Hematopoietic multipotent progenitor cell treated with erythropoietin and hydrocortisone succinate and interleukin-3 and kit ligand, for 6 days (in vitro differentiated cells): ENCODE data around the gene KCNJ15.
"Not testable (repeated sequence)": the region's sequence is repeated elsewhere in the genome, so short reads cannot be mapped to it uniquely, and the experiment has no call there.

Source experiments
- DNase-seq: peaks from one replicate; pipeline ENCODE4 v3.0.0-alpha.2; 2015

The KCNJ15 gene

GRCh38 chr21:38244885-38245869, 11.6 kb upstream of the KCNJ15 start:
- DNase-seq = peak; percentile 10

GRCh38 chr21:38246511-38246910, 10.3 kb upstream of the KCNJ15 start:
- no peak for DNase-seq

- not testable (repeated sequence) for DNase-seq
Measured at GRCh38 chr21:38247054-38247453, 9.7 kb upstream of the KCNJ15 start.

GRCh38 chr21:38247738-38248510, 8.9 kb upstream of the KCNJ15 start:
- DNase-seq = no peak

- no peak for DNase-seq
Measured at GRCh38 chr21:38249256-38249655, 7.5 kb upstream of the KCNJ15 start.

GRCh38 chr21:38249696-38250278, 7.0 kb upstream of the KCNJ15 start:
- DNase-seq = peak; percentile 52

GRCh38 chr21:38250991-38251418, 5.8 kb upstream of the KCNJ15 start:
- no peak for DNase-seq

GRCh38 chr21:38254970-38255369, 1.8 kb upstream of the KCNJ15 start:
- peak; percentile 26 for DNase-seq

- no peak for DNase-seq
Measured at GRCh38 chr21:38255571-38256117, 1.1 kb upstream of the KCNJ15 start.

GRCh38 chr21:38257667-38258066, 876 bp downstream of the KCNJ15 start:
- DNase-seq = peak; percentile 21

- no peak for DNase-seq
Measured at GRCh38 chr21:38258521-38259485, 2.0 kb downstream of the KCNJ15 start.

- no peak for DNase-seq
Measured at GRCh38 chr21:38259665-38260064, 2.9 kb downstream of the KCNJ15 start.

- DNase-seq = no peak
Measured at GRCh38 chr21:38260426-38260825, 3.6 kb downstream of the KCNJ15 start.

GRCh38 chr21:38261851-38262250, 5.1 kb downstream of the KCNJ15 start:
- no peak for DNase-seq

GRCh38 chr21:38263493-38263892, 6.7 kb downstream of the KCNJ15 start:
- DNase-seq = no peak

- no peak for DNase-seq
Measured at GRCh38 chr21:38264571-38264970, 7.8 kb downstream of the KCNJ15 start.

- no peak for DNase-seq
Measured at GRCh38 chr21:38265166-38265565, 8.4 kb downstream of the KCNJ15 start.

GRCh38 chr21:38266732-38267131, 9.9 kb downstream of the KCNJ15 start:
- no peak for DNase-seq

GRCh38 chr21:38267136-38267755, 10.5 kb downstream of the KCNJ15 start:
- no peak for DNase-seq

GRCh38 chr21:38267991-38268863, 11.4 kb downstream of the KCNJ15 start:
- no peak for DNase-seq
